G401 (cell line): ENCODE results near the gene AP2A2. TPM values are rescaled to one million over a fixed set of nuclear protein-coding genes. Genes with fewer than 3 reads are reported as not detected.
"Not testable (repeated sequence)": the region's sequence is repeated elsewhere in the genome, so short reads cannot be mapped to it uniquely, and the experiment has no call there.

Source experiments
- DNase-seq: peaks from one replicate; pipeline ENCODE4 v3.0.0-alpha.2; 2015; ENCODE audit warnings: low spot score
- in situ Hi-C: cut with HindIII; loops from 2 replicates; pipeline ENCODE4 v1.10.0; 2016; ENCODE audit warnings: low sequenced_read_pairs, mixed read lengths
- total RNA-seq: library from RNA; depleted of rRNA; stranded (reverse); fragments of >200 nt; shearing (Covaris generic); gene quantifications from 2 replicates; pipeline ENCODE4 v1.2.3, GENCODE V29; 2014

The AP2A2 gene
- total RNA-seq, 1 experiment from 2014 or later: 47.5 TPM

GRCh38 chr11:1002406-1002984 lies 76.8 kb downstream of the AP2A2 start:
- in situ Hi-C loops: no loop called here
- DNase-seq: peak; percentile 56

DNA sequence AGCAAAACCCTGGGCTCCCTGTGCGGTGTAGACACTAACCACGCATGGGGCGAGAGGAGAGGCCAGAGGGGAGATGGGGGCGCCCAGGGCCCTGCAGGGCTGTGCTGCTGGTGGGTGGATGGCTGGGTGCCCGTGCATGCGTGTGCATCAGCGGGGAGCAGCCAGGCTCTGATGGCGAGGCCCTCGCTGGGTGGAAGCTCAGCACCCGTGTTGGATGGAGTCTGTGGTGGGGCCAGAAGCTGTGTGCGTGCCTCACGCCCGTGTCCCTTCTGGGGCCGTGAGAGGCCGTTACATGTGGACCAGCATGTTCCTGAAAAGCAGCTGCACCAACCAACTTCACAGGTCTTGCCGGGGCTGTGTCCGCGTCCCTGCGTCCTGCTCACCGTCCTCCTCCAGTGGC lies 77.5 kb downstream of the AP2A2 start:
- in situ Hi-C loops: no loop called here
- DNase-seq: no peak

- no peak for DNase-seq
- in situ Hi-C loops: no loop called here
Measured at GRCh38 chr11:1005928-1006327, 80.3 kb downstream of the AP2A2 start.

GRCh38 chr11:1006762-1007161 lies 81.1 kb downstream of the AP2A2 start:
- peak; percentile 98 for DNase-seq
- in situ Hi-C loops: no loop called here

- in situ Hi-C loops: no loop called here
- DNase-seq: no peak
Measured at GRCh38 chr11:1007279-1007678, 81.6 kb downstream of the AP2A2 start.

GRCh38 chr11:1008001-1008802 lies 82.5 kb downstream of the AP2A2 start:
- DNase-seq: no peak
- in situ Hi-C loops: no loop called here

- DNase-seq: no peak
Measured at GRCh38 chr11:1008803-1009145, 83.1 kb downstream of the AP2A2 start.

DNA sequence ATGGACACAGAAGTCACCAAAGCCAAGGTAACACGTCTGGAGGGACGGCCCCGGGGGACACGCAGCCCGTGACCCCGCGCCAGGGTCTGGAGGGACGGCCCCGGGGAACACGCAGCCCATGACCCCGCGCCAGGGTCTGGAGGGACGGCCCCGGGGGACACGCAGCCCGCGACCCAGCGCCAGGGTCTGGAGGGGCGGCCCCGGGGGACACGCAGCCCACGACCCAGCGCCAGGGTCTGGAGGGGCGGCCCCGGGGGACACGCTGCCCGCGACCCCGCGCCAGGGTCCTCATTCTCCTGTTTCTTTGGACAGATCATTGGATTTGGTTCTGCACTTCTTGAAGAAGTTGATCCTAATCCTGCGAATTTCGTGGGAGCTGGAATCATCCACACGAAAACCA lies 83.7 kb downstream of the AP2A2 start:
- DNase-seq: no peak
- in situ Hi-C loops: no loop called here

More at GRCh38 chr11:1008803-1009145, 83.1 kb downstream of the AP2A2 start:
- in situ Hi-C loops: no loop called here

GRCh38 chr11:1009991-1010390 lies 84.3 kb downstream of the AP2A2 start:
- no peak for DNase-seq
- in situ Hi-C loops: no loop called here

GRCh38 chr11:1010551-1011319 lies 85.1 kb downstream of the AP2A2 start:
- DNase-seq: no peak
- in situ Hi-C loops: no loop called here

DNA sequence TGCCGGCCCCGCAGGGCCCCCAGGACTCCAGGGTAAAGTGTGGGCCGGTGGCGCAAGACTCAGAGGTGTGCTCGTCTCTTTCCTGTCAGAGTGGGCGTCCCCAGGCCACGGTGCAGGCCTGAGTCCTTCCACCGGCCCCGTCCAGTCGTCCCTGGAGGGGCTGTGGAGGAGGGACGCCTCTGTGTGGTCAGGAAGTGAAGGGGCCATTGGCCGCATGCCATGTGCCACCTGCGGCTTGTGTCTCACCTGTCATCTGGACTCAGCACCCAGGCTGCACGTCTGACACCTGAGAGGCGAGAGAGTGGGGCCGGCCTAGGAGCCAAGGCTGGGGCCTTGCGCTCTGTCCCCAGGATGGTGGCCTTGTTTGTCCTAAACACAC lies 85.6 kb downstream of the AP2A2 start:
- no peak for DNase-seq
- in situ Hi-C loops: no loop called here

- in situ Hi-C loops: no loop called here
Measured at GRCh38 chr11:1012291-1012690, 86.6 kb downstream of the AP2A2 start.

GRCh38 chr11:1012740-1013630 lies 87.3 kb downstream of the AP2A2 start:
- in situ Hi-C loops: no loop called here
- no peak for DNase-seq

More at GRCh38 chr11:1012291-1012690, 86.6 kb downstream of the AP2A2 start:
- no peak for DNase-seq

GRCh38 chr11:1013631-1013935 lies 87.9 kb downstream of the AP2A2 start:
- in situ Hi-C loops: no loop called here
- no peak for DNase-seq

DNA sequence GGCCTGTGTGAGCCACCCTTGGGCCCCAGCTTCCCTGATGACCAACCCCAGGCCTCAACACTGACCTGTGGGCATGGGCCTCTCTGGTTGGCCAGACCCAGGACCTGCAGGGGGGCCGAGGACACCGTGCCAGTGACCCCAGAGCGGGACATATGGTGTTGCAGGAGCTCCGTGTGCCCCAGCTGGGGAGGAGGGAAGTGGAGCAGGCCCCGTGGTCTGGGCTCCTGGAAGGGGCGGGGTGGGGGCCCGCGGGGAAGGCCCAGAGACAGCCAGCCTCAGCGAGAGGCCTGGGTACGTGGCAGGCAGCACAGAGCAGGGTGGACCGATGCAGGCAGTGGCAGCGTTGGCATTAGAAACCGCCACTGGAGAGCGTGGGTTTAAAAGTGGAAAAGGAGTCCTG lies 88.6 kb downstream of the AP2A2 start:
- in situ Hi-C loops: no loop called here
- peak; percentile 59 for DNase-seq

DNA sequence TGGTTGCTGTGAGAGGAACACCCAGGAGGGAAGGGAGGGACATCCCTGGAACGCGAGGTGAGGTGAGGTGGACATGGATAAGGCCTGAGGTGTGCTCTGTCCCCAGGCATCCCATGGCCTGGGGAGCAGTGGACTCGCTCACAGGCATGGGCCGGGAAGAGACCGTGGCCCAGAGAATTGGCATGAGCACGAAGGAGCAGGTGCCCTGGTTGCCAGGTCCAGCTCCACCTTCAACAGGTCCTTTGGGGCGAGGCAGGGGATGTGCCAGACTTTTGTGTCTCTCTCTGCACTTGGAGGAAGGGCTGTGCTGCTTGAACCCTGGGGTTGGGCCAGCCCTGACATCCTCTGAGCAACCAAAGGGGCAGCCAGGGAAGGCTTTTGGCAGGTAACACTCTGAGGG lies 89.4 kb downstream of the AP2A2 start:
- no peak for DNase-seq
- in situ Hi-C loops: no loop called here

GRCh38 chr11:1015826-1016545 lies 90.3 kb downstream of the AP2A2 start:
- DNase-seq: no peak
- in situ Hi-C loops: no loop called here

GRCh38 chr11:1016610-1017126 lies 91.0 kb downstream of the AP2A2 start:
- DNase-seq, in situ Hi-C loops: not testable (repeated sequence)
